Measurements from ENCODE around the gene LSMEM2.

DNA sequence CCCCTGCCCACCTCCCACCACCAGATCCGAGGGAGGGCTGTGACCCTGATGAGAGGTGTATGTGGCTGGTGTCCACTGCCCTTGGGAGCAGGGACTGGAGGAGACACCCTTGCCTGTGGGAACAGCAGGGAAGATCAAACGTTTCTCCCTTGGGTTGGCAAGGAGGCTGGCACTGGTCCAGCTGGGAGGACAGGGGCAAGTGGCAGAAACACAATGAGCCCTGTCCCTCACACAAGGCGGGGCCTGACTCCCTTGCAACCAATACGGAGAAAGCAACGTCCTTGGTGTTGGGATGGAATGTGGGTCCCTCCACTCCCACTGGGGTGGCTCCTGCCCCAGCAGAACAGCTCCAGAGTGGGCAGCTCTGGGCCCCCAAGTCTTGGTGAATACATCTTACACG is 38.4 kb downstream of the LSMEM2 start:
- TF ChIP-seq, protein P1, sequence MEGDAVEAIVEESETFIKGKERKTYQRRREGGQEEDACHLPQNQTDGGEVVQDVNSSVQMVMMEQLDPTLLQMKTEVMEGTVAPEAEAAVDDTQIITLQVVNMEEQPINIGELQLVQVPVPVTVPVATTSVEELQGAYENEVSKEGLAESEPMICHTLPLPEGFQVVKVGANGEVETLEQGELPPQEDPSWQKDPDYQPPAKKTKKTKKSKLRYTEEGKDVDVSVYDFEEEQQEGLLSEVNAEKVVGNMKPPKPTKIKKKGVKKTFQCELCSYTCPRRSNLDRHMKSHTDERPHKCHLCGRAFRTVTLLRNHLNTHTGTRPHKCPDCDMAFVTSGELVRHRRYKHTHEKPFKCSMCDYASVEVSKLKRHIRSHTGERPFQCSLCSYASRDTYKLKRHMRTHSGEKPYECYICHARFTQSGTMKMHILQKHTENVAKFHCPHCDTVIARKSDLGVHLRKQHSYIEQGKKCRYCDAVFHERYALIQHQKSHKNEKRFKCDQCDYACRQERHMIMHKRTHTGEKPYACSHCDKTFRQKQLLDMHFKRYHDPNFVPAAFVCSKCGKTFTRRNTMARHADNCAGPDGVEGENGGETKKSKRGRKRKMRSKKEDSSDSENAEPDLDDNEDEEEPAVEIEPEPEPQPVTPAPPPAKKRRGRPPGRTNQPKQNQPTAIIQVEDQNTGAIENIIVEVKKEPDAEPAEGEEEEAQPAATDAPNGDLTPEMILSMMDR (IDR thresholded peaks at IDR 0.05): no peak
- TF ChIP-seq POLR2AphosphoS5 (IDR thresholded peaks at IDR 0.05) (no peak), EP300 (IDR thresholded peaks at IDR 0.05) (no peak)
